Retinal pigment epithelial cell (primary cell): Measurements from ENCODE around the gene PGGHG.

ENCODE experiments used
- DNase-seq: peaks from one replicate; pipeline ENCODE4 v3.0.0-alpha.2; 2010; ENCODE audit warnings: low read depth
- H3K4me3 ChIP-seq: 2 replicates; pipeline ENCODE4 v1.5.1; 2011; ENCODE audit warnings: mild to moderate bottlenecking, low read length, control low read depth, moderate library complexity
- TF ChIP-seq, protein P1 (sequence below): conservative IDR thresholded peaks from 2 replicates; pipeline ENCODE4 v1.5.1; 2011; ENCODE audit warnings: low read depth, low read length, control low read depth, inconsistent platforms

The PGGHG gene

DNA sequence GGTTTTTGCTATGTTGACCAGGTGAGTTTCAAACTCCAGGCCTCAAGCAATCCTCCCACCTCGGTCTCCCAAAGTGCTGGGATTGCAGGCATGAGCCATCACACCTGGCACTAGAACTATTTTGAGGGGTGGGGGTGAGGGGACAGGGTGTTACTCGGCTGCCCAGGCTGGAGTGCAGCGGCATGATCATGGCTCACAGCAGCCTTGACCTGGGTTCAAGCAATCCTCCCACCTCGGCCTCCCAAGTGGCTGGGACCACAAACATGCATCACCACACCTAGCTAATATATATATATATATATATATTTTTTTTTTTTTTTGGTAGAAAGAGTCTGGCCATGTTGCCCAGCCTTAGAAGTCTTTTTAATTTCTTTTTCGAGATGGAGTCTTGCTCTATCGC lies 48.8 kb downstream of the PGGHG start:
- H3K4me3 ChIP-seq: no peak overlapping the region
- TF ChIP-seq, protein P1, sequence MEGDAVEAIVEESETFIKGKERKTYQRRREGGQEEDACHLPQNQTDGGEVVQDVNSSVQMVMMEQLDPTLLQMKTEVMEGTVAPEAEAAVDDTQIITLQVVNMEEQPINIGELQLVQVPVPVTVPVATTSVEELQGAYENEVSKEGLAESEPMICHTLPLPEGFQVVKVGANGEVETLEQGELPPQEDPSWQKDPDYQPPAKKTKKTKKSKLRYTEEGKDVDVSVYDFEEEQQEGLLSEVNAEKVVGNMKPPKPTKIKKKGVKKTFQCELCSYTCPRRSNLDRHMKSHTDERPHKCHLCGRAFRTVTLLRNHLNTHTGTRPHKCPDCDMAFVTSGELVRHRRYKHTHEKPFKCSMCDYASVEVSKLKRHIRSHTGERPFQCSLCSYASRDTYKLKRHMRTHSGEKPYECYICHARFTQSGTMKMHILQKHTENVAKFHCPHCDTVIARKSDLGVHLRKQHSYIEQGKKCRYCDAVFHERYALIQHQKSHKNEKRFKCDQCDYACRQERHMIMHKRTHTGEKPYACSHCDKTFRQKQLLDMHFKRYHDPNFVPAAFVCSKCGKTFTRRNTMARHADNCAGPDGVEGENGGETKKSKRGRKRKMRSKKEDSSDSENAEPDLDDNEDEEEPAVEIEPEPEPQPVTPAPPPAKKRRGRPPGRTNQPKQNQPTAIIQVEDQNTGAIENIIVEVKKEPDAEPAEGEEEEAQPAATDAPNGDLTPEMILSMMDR: no peak
- DNase-seq: no peak

DNA sequence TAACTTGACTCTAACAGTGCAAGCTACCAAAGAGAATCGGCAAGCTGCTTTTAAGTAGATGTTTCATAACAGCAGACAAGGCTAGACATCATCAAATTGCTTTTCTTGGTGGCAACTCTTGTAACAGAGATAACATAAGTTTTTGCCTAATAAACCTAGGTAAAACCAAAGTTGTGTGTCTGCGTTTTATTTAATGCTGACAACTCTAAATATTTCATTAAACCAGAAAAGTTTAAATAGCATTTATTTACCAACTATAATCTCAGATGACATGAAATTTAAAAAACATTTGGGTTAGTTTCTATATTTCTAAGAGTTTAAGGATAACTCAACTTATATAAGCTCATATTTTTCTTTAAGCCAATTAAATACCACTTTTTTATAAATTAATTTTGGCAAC lies 51.0 kb downstream of the PGGHG start:
- TF ChIP-seq, protein P1: no peak
- DNase-seq: no peak
- H3K4me3 ChIP-seq: no peak overlapping the region

DNA sequence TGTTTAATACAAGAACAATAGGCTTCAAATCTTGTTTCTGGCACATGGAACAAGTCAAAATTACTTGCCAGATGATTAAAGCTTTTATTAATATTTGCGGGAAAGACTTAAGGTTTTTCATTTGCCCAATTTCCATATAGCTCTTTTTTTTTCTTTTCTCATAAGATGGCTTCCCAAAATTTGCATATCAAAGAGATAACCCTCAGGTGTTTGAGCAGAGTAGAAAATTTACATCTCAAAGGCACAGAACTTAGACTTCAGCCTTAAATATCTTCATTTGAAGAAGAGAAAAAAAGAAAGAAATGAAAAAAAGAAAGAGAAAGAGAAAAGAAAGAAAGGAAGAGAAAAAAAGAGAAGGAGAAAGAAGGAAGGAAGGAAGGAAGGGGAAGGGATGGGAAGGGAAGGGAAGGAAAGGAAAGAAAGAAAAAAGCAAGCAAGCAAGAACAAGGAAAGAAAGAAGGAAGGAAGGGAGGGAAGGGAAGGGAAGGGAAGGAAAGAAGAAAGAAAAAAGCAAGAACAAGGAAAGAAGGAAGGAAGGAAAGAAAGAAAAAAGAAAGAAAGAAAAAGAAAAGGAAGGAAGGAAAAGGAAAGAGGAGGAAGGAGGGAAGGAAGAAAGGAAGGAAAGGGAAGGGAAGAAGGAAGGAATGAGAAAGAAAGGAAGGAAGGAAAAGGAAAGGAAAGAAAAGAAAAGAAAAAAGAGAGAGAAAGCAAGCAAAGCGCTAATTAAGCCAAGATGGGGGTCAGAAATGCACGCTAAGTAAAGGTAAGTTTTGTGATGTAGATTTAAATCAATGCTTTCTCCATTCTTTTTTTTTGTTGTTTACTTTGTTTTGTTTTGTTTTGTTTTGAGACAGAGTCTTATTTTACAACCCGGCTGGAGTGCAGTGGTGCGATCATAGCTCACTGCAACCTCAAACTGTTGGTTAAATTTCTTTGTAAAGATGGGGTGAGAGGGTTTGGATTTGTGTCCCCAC lies 51.9 kb downstream of the PGGHG start:
- TF ChIP-seq, protein P1: no peak
- no peak overlapping the region for H3K4me3 ChIP-seq
- DNase-seq: no peak

DNA sequence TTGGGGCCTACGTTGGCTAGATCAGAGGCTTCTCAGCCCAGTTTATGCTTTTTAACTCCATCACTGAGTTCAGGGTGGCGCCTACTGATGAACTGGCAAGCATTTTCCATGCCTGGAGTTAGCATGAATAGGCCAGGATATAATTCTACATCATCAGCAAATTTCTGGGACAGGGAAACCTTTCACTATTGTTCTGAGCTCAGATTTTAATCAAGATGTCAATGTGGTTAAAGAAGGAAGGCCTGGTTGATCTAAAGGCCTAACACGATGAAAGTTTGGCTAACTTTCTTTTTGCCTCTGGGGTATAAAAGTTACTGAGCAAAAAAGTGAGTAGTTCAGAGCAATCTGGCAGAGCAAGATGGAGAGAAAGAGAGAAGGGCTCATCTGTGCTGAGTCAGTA lies 53.4 kb downstream of the PGGHG start:
- DNase-seq: no peak
- TF ChIP-seq, protein P1: no peak
- no peak overlapping the region for H3K4me3 ChIP-seq

DNA sequence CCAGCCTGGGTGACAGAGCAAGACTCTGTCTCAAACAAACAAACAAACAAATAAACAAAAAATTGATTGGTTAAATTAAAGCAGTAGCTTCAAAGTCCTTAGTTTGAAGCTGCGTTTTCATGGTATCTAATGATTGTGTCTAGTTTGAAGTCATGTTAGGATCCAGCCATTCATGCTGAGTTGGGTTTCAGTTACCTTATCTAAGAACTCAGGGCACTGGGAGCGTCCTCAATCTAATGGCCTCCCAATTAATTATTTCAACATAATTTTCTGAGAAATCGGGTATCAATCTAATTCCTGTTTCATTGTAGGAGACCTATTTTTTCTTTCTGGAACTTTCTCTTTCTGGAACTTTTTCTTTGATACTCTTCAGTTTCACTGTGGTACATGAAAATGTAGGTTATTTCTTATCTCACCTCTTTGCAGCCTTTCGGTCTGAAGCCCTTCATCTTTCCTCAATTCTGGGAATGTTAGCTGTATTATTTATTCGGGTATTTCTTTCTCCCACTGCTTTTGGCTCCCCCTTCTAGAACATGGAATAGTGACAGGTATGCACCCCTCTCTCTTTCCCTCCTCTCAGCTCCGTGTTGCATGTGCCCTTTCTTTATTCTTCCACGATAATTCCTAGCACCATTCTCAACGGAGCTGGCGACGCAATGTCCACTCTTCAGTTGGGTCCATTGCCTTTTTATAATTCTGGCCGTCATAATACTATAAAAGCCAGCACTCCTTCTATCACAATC lies 56.1 kb downstream of the PGGHG start:
- TF ChIP-seq, protein P1: no peak
- no peak overlapping the region for H3K4me3 ChIP-seq

More for the DNA sequence above, 56.1 kb downstream of the PGGHG start:
- no peak for DNase-seq
